ENCODE results near the gene PHYHD1. TPM values are rescaled to one million over a fixed set of nuclear protein-coding genes. Genes with fewer than 3 reads are reported as not detected.
A peak's percentile ranks its signal among the peaks of the same experiment; 100 is the strongest.

PHYHD1 gene
- total and polyA plus RNA-seq, 2 donors: 9.7 to 25.6 TPM

DNA sequence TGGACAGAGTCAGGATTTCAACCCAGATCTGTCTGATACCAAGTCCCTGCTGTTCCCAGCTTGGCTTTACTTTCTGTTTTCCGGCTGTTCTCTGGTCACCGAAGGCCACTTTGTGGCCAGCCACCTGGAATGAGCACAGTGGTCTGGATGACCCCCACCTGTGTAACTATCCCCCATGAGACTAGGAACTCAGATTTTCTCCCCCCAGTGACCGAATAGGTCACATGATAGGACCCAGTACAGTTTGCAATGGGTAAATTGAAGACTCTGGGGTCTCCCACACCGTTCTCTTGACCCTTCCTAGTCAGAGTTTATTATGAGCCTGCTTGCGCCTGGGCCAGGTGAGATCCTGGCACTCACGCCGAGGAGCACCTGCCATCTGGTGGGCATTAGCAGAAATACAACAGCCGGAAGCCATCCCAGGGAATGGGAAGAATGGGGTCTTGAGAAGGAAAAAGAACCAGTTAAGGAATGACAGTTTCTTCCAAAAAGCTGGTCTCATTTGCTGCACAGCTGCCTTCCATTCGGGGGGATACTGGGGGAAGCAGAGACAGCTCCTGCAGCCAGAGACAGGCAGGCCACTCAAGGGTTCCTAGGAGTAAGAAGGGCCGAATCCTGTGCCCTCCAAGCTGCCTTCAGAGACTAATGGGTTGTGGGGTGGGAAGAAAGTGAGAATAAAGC is 7.1 kb downstream of the PHYHD1 start:
- no peaks in the 10 kb centered on the region for H3K36me3 ChIP-seq (ENCODE audit: control insufficient read depth in 2 of 2, insufficient read depth in 2 of 2, low read length in 1 of 2)
- WGBS: 51% methylated on average over 10 of the region's 10 CpGs
- peaks cover 0 to 12% of the 10 kb centered on the region in 2 donors for H3K4me1 ChIP-seq (ENCODE audit: control insufficient read depth in 2 of 2, insufficient read depth in 2 of 2, low read length in 2 of 2)
- no peak overlapping the region for H3K27ac ChIP-seq (ENCODE audit: low read depth in 1 of 2, low read length in 1 of 2)
- peak in 6 of 9 donors; percentile 26 to 60 (median 42) for DNase-seq (ENCODE audit: low read depth in 6 of 9, low spot score in 9 of 9)
- H3K9me3 ChIP-seq (ENCODE audit: control insufficient read depth in 2 of 2, insufficient read depth in 1 of 2, low read length in 1 of 2): no peaks in the 10 kb centered on the region
- H3K27me3 ChIP-seq (ENCODE audit: control insufficient read depth in 2 of 2, insufficient read depth in 1 of 2, low read length in 1 of 2): no peaks in the 10 kb centered on the region
- no peak overlapping the region for H3K4me3 ChIP-seq (ENCODE audit: low read length in 2 of 2)

- WGBS: 96% methylated on average over 2 of the region's 2 CpGs
- Histone ChIP-seq H3K27me3 (ENCODE audit: control insufficient read depth in 2 of 2, insufficient read depth in 1 of 2, low read length in 1 of 2) (no peaks in the 10 kb centered on the region), H3K36me3 (ENCODE audit: control insufficient read depth in 2 of 2, insufficient read depth in 2 of 2, low read length in 1 of 2) (no peaks in the 10 kb centered on the region), H3K27ac (ENCODE audit: low read depth in 1 of 2, low read length in 1 of 2) (no peak overlapping the region), H3K4me3 (ENCODE audit: low read length in 2 of 2) (no peak overlapping the region), H3K9me3 (ENCODE audit: control insufficient read depth in 2 of 2, insufficient read depth in 1 of 2, low read length in 1 of 2) (no peaks in the 10 kb centered on the region), H3K4me1 (ENCODE audit: control insufficient read depth in 2 of 2, insufficient read depth in 2 of 2, low read length in 2 of 2) (peaks cover 0 to 12% of the 10 kb centered on the region in 2 donors)
- DNase-seq (ENCODE audit: low read depth in 6 of 9, low spot score in 9 of 9): no peak
These were observed 7.8 kb downstream of the PHYHD1 start for GRCh38 chr9:128928624-128929023.

- H3K36me3 ChIP-seq (ENCODE audit: control insufficient read depth in 2 of 2, insufficient read depth in 2 of 2, low read length in 1 of 2): no peaks in the 10 kb centered on the region
- peaks cover 0 to 12% of the 10 kb centered on the region in 2 donors for H3K4me1 ChIP-seq (ENCODE audit: control insufficient read depth in 2 of 2, insufficient read depth in 2 of 2, low read length in 2 of 2)
- H3K4me3 ChIP-seq (ENCODE audit: low read length in 2 of 2): no peak overlapping the region
- no peaks in the 10 kb centered on the region for H3K27me3 ChIP-seq (ENCODE audit: control insufficient read depth in 2 of 2, insufficient read depth in 1 of 2, low read length in 1 of 2)
- no peak for DNase-seq (ENCODE audit: low read depth in 6 of 9, low spot score in 9 of 9)
- H3K27ac ChIP-seq (ENCODE audit: low read depth in 1 of 2, low read length in 1 of 2): no peak overlapping the region
- WGBS: 86% methylated on average over 4 of the region's 4 CpGs
- no peaks in the 10 kb centered on the region for H3K9me3 ChIP-seq (ENCODE audit: control insufficient read depth in 2 of 2, insufficient read depth in 1 of 2, low read length in 1 of 2)
These were observed 8.8 kb downstream of the PHYHD1 start for GRCh38 chr9:128929560-128929959.

DNA sequence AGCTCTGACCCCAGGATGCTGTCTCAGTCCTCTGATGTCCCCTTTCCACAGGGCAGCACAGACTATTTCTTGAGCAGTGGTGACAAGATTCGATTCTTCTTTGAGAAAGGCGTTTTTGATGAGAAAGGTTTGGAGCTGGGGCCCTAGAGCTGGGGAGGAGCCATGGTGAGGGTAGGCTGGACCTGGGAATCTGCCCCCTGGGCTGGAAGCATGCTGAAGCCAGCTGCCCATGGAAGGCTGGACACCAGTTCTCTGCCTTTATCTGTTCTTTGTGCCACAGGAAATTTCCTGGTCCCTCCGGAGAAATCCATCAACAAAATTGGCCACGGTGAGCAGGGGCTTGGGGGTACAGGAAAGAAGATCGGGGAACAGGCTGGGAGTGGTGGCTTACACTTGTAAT is 12.9 kb downstream of the PHYHD1 start:
- WGBS: 96% methylated on average over 5 of the region's 5 CpGs
- H3K4me1 ChIP-seq (ENCODE audit: control insufficient read depth in 2 of 2, insufficient read depth in 2 of 2, low read length in 2 of 2): no peaks in the 10 kb centered on the region
- no peak overlapping the region for H3K4me3 ChIP-seq (ENCODE audit: low read length in 2 of 2)
- no peaks in the 10 kb centered on the region for H3K36me3 ChIP-seq (ENCODE audit: control insufficient read depth in 2 of 2, insufficient read depth in 2 of 2, low read length in 1 of 2)
- DNase-seq (ENCODE audit: low read depth in 6 of 9, low spot score in 9 of 9): no peak
- H3K27ac ChIP-seq (ENCODE audit: low read depth in 1 of 2, low read length in 1 of 2): no peak overlapping the region
- no peaks in the 10 kb centered on the region for H3K27me3 ChIP-seq (ENCODE audit: control insufficient read depth in 2 of 2, insufficient read depth in 1 of 2, low read length in 1 of 2)
- no peaks in the 10 kb centered on the region for H3K9me3 ChIP-seq (ENCODE audit: control insufficient read depth in 2 of 2, insufficient read depth in 1 of 2, low read length in 1 of 2)

DNA sequence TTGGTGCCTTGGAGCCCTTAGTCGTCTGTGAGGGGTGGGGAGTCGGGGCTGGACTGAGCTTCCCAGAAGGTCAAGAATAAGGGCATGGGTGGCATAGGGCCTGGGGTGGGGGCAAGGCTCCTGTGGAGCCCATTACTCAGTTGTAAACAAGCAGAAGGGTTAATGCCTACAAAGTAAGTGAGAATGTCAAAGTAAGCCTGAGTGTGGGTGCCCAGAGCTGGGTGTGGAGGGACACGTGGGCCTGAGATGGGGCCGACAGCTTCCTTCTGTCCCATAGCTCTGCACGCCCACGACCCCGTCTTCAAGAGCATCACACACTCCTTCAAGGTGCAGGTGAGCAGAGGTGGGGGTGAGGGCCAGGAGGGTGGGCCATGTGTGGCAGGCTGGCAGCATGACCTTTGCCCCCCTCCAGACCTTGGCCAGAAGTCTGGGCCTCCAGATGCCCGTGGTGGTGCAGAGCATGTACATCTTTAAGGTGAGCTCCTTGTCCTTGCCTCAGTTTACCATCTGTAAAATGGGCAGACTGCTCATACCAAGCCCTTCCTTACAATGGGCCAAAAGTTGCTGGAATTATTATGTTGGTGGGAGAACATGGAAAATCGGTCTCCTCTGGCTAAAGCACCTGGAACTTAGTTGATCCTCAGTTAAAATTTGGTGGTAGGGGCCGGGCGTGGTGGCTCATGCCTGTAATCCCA is 15.5 kb downstream of the PHYHD1 start:
- H3K27me3 ChIP-seq (ENCODE audit: control insufficient read depth in 2 of 2, insufficient read depth in 1 of 2, low read length in 1 of 2): no peaks in the 10 kb centered on the region
- 94% methylated on average over 11 of the region's 11 CpGs for WGBS
- H3K9me3 ChIP-seq (ENCODE audit: control insufficient read depth in 2 of 2, insufficient read depth in 1 of 2, low read length in 1 of 2): no peaks in the 10 kb centered on the region
- no peaks in the 10 kb centered on the region for H3K36me3 ChIP-seq (ENCODE audit: control insufficient read depth in 2 of 2, insufficient read depth in 2 of 2, low read length in 1 of 2)
- no peak overlapping the region for H3K4me3 ChIP-seq (ENCODE audit: low read length in 2 of 2)
- H3K27ac ChIP-seq (ENCODE audit: low read depth in 1 of 2, low read length in 1 of 2): no peak overlapping the region
- no peak for DNase-seq (ENCODE audit: low read depth in 6 of 9, low spot score in 9 of 9)
- no peaks in the 10 kb centered on the region for H3K4me1 ChIP-seq (ENCODE audit: control insufficient read depth in 2 of 2, insufficient read depth in 2 of 2, low read length in 2 of 2)

GRCh38 chr9:128937310-128938165 is 16.8 kb downstream of the PHYHD1 start:
- no peaks in the 10 kb centered on the region for H3K9me3 ChIP-seq (ENCODE audit: control insufficient read depth in 2 of 2, insufficient read depth in 1 of 2, low read length in 1 of 2)
- no peaks in the 10 kb centered on the region for H3K27me3 ChIP-seq (ENCODE audit: control insufficient read depth in 2 of 2, insufficient read depth in 1 of 2, low read length in 1 of 2)
- no peaks in the 10 kb centered on the region for H3K4me1 ChIP-seq (ENCODE audit: control insufficient read depth in 2 of 2, insufficient read depth in 2 of 2, low read length in 2 of 2)
- H3K27ac ChIP-seq (ENCODE audit: low read depth in 1 of 2, low read length in 1 of 2): no peak overlapping the region
- WGBS: 97% methylated on average over 9 of the region's 9 CpGs
- DNase-seq (ENCODE audit: low read depth in 6 of 9, low spot score in 9 of 9): no peak
- no peak overlapping the region for H3K4me3 ChIP-seq (ENCODE audit: low read length in 2 of 2)
- no peaks in the 10 kb centered on the region for H3K36me3 ChIP-seq (ENCODE audit: control insufficient read depth in 2 of 2, insufficient read depth in 2 of 2, low read length in 1 of 2)

GRCh38 chr9:128940271-128940921 is 19.6 kb downstream of the PHYHD1 start:
- H3K27ac ChIP-seq (ENCODE audit: low read depth in 1 of 2, low read length in 1 of 2): no peak overlapping the region
- WGBS: 95% methylated on average over 15 of the region's 15 CpGs
- DNase-seq (ENCODE audit: low read depth in 6 of 9, low spot score in 9 of 9): no peak

DNA sequence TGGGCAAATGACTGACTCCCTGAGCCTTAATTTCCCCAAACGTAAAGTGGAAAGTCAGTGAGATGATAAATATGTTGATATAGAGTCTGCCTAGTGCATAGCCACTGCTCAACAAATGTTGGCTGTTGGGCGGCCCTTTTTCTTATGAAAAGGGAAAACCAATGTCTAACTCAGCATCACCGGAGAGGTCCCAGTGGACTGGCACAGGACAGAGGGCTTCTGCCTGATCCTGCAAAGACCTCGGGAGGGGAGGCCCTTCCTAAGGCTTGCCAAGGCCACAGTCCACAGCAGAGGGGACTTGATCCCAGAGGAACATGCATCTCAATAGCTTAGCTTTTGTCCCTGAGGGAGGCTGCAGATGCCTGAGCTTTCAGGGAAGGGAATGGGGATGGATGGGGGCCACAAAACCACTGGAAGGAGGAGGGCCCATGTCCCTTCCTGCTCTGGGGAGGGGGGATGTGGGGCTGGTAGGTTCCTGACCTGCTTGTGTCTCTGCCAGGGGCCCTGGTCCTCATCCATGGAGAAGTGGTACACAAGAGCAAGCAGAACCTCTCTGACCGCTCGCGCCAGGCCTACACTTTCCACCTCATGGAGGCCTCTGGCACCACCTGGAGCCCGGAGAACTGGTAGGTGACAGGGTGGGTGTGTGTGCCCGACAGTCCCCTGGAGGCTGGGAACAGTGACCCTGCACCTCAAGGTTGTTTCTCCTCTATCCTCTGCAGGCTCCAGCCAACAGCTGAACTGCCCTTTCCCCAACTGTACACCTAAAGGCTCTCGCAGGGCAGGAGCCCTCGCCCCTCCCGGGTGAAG is 20.4 kb downstream of the PHYHD1 start:
- H3K9me3 ChIP-seq (ENCODE audit: control insufficient read depth in 2 of 2, insufficient read depth in 1 of 2, low read length in 1 of 2): no peaks in the 10 kb centered on the region
- no peaks in the 10 kb centered on the region for H3K4me1 ChIP-seq (ENCODE audit: control insufficient read depth in 2 of 2, insufficient read depth in 2 of 2, low read length in 2 of 2)
- DNase-seq (ENCODE audit: low read depth in 6 of 9, low spot score in 9 of 9): no peak
- H3K4me3 ChIP-seq (ENCODE audit: low read length in 2 of 2): no peak overlapping the region
- no peak overlapping the region for H3K27ac ChIP-seq (ENCODE audit: low read depth in 1 of 2, low read length in 1 of 2)
- WGBS: 98% methylated on average over 12 of the region's 12 CpGs
- H3K27me3 ChIP-seq (ENCODE audit: control insufficient read depth in 2 of 2, insufficient read depth in 1 of 2, low read length in 1 of 2): no peaks in the 10 kb centered on the region
- H3K36me3 ChIP-seq (ENCODE audit: control insufficient read depth in 2 of 2, insufficient read depth in 2 of 2, low read length in 1 of 2): peaks cover 0 to 3% of the 10 kb centered on the region in 2 donors

More at GRCh38 chr9:128940271-128940921, 19.6 kb downstream of the PHYHD1 start:
- H3K4me3 ChIP-seq (ENCODE audit: low read length in 2 of 2): no peak overlapping the region
- no peaks in the 10 kb centered on the region for H3K27me3 ChIP-seq (ENCODE audit: control insufficient read depth in 2 of 2, insufficient read depth in 1 of 2, low read length in 1 of 2)
- H3K9me3 ChIP-seq (ENCODE audit: control insufficient read depth in 2 of 2, insufficient read depth in 1 of 2, low read length in 1 of 2): no peaks in the 10 kb centered on the region
- peaks cover 0 to 3% of the 10 kb centered on the region in 2 donors for H3K36me3 ChIP-seq (ENCODE audit: control insufficient read depth in 2 of 2, insufficient read depth in 2 of 2, low read length in 1 of 2)
- no peaks in the 10 kb centered on the region for H3K4me1 ChIP-seq (ENCODE audit: control insufficient read depth in 2 of 2, insufficient read depth in 2 of 2, low read length in 2 of 2)
